NCI-H128 (cell line): ENCODE results near the gene PHACTR1.
A peak's percentile ranks its signal among the peaks of the same experiment; 100 is the strongest.

Experiments
- DNase-seq: peaks from one replicate; lab custom pipeline; 2025; ENCODE audit not compliant: unreplicated experiment; lab: John Stamatoyannopoulos, UW

PHACTR1 gene

GRCh38 chr6:13278164-13278563 is 561.6 kb downstream of the PHACTR1 start:
- DNase-seq = no peak

DNA sequence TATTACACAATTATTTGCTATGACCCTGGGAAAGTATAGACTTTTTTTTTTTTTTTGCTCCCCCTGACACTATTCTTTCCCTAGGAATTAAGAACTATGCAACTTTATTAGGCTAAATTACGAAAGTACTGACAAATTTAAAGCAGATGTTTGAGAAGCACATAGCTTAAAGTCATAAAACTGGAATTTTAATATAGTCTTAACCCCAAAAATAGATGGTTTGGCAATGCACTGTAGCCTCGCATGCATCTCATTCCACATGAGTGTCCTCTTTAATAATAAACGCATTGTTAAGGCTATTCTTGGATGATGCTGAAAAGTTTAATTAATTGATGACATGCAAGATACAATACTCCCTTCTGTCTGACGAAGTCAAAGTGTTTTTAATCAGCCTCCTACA is 562.4 kb downstream of the PHACTR1 start:
- no peak for DNase-seq

DNA sequence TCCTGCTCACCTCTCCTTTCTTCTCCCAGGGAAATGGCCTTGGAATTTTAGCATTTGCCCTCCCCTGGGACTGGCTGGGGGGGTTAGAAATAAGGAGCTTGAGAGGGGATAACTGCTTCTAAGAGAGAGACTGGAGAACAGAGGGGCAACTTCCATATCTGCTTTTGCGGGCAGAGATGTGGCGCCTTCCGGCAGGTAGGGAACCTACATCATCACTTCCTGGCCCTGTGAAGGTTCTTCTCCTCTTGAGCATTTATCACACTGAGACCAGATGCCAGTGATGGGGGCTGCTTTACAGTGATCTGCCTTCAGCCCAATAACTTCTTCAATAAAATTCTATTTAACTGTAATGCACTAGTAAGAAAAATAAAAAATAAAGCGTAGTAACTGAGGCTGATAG is 563.7 kb downstream of the PHACTR1 start:
- DNase-seq = no peak

DNA sequence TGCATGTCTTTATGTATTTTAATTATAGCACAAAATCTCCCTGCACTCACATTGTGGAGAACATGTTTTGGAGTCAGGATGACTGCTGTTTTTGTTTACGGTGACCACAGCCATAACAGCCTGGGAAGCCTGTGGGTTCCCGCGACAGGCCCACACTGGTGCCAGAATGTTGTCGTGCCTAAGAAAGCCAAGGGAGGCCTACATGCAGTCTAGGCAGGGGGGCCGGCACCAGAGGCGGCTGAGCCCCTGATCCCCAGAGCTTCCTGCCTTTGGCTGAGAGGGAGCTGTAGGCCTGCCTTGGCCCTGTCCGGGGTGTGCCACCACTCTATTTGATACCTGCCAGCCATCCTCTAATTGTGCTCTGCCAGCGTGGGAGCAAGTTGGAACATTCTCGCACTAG is 565.1 kb downstream of the PHACTR1 start:
- no peak for DNase-seq

GRCh38 chr6:13282393-13283069 is 566.0 kb downstream of the PHACTR1 start:
- no peak for DNase-seq

GRCh38 chr6:13283331-13283730 is 566.8 kb downstream of the PHACTR1 start:
- no peak for DNase-seq

DNA sequence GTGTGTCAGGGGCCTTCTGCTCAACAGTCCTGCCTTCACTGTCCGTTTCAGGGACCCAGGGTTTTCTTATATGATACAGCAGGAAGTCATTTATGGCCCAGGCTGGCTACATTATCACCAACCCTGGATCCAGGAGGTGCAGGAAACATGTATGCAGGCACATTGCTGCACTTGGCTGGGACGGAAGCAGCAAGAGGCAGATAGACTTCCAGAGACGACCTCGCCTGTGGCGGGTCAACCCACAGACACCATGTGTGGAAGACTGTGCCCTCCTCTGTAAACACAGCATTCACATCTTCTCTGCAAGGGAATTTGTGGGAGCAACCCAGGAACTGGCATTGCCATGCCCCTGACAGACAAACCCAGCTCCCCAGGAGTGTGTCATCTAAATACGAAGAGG is 568.1 kb downstream of the PHACTR1 start:
- no peak for DNase-seq

DNA sequence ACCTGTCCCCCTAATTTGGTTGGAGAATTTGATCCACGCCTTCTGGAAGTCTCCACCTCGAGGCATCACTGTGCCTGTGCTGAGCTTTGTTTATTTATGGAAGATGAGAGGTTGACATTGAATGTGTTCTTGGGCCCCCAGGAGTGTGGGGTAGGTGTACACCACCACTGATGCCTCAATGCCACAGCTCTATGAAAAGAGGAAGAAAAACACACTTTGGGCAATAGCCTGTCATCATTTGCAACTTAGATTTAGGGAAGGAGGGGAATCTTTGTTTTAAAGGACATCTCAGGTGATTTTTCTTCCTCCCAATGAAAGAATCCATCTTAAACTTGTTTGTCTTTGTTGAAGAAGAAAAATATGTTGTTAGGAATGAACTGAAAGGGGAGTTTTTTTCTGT is 569.1 kb downstream of the PHACTR1 start:
- no peak for DNase-seq

DNA sequence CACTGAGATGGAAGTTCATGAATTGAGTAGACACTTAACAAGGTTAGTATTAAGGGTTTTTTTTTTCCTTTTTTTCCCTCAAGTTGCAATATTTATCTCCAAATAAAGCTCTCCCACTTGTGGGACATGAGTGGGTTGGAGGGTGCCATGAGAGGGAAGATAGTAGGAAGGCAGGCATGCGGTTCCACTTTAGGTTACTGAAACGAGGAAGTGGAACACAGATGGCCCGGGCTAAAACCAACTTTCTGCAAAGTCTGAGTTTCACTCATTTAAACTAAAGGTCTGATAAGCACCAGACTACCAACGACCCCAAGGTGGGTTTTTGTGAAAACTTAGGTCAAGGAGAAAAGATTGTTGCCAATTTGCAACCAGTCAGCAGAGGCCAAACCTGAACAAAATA is 569.6 kb downstream of the PHACTR1 start:
- no peak for DNase-seq

DNA sequence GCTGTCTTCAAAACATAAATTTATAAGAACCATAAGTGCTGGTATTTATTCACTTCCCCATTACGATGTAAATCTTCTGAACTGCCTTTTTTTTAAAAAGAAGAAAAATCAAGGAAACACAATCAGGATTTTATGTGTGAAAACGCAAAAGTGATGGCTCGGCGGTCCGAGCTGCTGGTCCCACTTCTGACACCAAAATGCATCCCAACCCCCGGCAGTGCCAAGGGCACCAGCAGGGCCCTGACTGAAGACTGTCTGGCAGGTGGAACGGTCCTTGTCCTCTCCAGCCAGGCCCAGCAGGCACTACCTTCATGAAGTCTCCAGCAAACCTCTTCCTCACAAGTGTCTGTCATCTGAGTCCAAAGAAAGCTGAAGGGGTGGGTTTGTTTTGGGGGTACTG is 570.5 kb downstream of the PHACTR1 start:
- no peak for DNase-seq

DNA sequence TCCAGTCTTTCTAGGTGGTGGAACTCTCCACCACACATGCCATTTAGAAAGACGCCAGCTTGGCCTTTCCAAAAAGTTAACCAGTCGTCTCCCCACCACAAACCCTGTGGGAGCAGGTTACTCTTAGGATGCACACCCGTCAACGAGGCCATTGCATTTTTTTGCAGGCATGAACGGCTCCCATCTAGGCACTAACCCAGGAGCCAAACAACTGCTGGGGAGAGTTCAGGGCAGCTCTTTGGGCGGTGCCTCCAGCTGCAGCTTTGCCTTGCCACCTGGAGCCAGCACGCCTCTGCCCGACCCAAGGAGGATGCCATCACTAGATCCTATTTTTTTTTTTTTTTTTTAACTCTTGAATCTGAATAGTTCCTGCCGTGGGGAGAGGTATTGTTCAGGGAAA is 571.9 kb downstream of the PHACTR1 start:
- no peak for DNase-seq

- DNase-seq = no peak
Observed at GRCh38 chr6:13288969-13289391, 572.4 kb downstream of the PHACTR1 start.

GRCh38 chr6:13289789-13290318 is 573.3 kb downstream of the PHACTR1 start:
- no peak for DNase-seq

GRCh38 chr6:13290335-13290734 is 573.8 kb downstream of the PHACTR1 start:
- DNase-seq = no peak

DNA sequence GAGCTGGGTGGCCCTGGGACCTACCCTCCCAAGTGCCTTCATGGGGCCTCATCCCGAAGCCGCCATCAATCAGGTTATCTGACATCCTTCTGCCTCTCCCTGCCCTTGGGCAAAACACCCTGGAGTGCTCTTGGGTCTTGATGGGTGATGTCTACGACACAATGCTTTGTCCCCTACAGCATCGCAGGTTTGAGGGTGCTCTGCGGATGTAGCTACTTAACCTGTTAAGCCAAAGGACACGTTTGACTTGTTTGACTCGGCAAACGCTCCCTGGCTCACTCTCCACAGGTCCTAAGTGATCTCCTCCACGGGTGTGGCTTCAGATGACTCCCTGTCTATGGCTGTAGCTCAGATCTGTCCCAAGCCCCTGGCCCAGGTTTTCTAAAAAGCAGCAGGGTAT is 576.2 kb downstream of the PHACTR1 start:
- DNase-seq = no peak

GRCh38 chr6:13294499-13295069 is 578.0 kb downstream of the PHACTR1 start:
- no peak for DNase-seq

- no peak for DNase-seq
Observed at GRCh38 chr6:13295576-13295975, 579.0 kb downstream of the PHACTR1 start.

GRCh38 chr6:13296536-13296997 is 580.0 kb downstream of the PHACTR1 start:
- peak; percentile 22 for DNase-seq

GRCh38 chr6:13297391-13297790 is 580.8 kb downstream of the PHACTR1 start:
- no peak for DNase-seq

DNA sequence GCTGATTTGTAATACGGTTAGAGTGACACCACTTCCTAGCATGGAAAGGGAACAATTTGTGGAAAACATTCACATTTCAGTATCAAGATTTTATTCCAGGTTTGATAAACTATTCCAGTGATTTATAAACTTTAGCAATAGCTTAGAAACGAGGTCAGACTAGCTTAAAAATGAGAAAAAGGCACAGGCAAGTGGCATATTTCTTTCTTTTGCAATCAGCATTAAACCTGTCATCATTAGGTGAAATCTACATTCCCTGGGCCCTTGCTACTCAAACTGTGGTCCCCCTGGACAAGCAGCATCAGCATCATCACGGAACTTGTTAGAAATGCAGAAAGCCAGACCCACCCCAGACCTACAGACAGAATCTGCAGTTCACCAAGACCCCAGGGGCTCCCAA is 581.9 kb downstream of the PHACTR1 start:
- DNase-seq = no peak

DNA sequence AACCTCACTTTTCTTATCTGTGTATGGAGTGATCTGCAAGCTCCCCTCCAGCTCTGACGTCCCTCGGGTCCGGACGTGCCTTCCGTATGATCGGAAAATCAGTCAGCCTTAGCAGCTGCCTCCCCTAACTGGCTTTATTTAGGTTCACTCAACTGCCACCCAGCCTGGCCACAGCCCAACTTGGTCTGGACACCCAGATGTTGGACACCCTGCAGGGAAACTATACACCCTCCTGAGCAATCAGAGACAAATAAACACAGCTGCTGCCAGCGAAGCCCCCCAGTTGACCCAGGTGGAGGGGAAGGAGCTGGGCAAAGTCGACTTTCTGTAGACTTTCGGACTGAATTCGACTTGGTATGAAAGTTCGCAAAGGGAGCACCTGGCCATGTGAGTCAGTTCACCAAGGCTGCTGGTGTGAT is 582.8 kb downstream of the PHACTR1 start:
- DNase-seq = no peak

- DNase-seq = no peak
Observed at GRCh38 chr6:13299918-13300317, 583.4 kb downstream of the PHACTR1 start.
